Renal cortical epithelial cell (primary cell): ENCODE data around the gene UAP1. TPM values are rescaled to one million over a fixed set of nuclear protein-coding genes. Genes with fewer than 3 reads are reported as not detected.
A peak's percentile ranks its signal among the peaks of the same experiment; 100 is the strongest.

Experiments
- DNase-seq: peaks from one replicate; pipeline ENCODE4 v3.0.0-alpha.2; 2011; ENCODE audit warnings: low read depth
- total RNA-seq: library from RNA; depleted of rRNA; stranded (reverse); fragments of >200 nt; gene quantifications from 2 replicates; pipeline ENCODE4 v1.2.3, GENCODE V29; 2014

UAP1 gene
- total RNA-seq, result 55.3 and 155 TPM in 2 replicates

GRCh38 chr1:162561616-162562469 is at the start of gene UAP1:
Gene UAP1 (plus strand): TSS chr1:162561722. CDS start chr1:162566069, 4,347 bp downstream.
- DNase-seq, result no peak

GRCh38 chr1:162527314-162527713 is 34.2 kb upstream of the UAP1 start:
- no peak for DNase-seq

GRCh38 chr1:162530307-162530987 is 31.1 kb upstream of the UAP1 start:
- no peak for DNase-seq

- no peak for DNase-seq
Measured at GRCh38 chr1:162530988-162531319, 30.6 kb upstream of the UAP1 start.

- no peak for DNase-seq
Measured at GRCh38 chr1:162535501-162535900, 26.0 kb upstream of the UAP1 start.

- DNase-seq, result peak; percentile 7
Measured at GRCh38 chr1:162536511-162536910, 25.0 kb upstream of the UAP1 start.

GRCh38 chr1:162537216-162537615 is 24.3 kb upstream of the UAP1 start:
- DNase-seq, result no peak

GRCh38 chr1:162538815-162539431 is 22.6 kb upstream of the UAP1 start:
- peak; percentile 74 for DNase-seq

GRCh38 chr1:162541619-162542141 is 19.8 kb upstream of the UAP1 start:
- DNase-seq, result peak; percentile 84

GRCh38 chr1:162543228-162543627 is 18.3 kb upstream of the UAP1 start:
- no peak for DNase-seq

- no peak for DNase-seq
Measured at GRCh38 chr1:162548170-162548569, 13.4 kb upstream of the UAP1 start.

- no peak for DNase-seq
Measured at GRCh38 chr1:162549001-162549400, 12.5 kb upstream of the UAP1 start.

GRCh38 chr1:162550925-162551324 is 10.6 kb upstream of the UAP1 start:
- no peak for DNase-seq

GRCh38 chr1:162551969-162552683 is 9.4 kb upstream of the UAP1 start:
- no peak for DNase-seq

- no peak for DNase-seq
Measured at GRCh38 chr1:162552684-162553252, 8.8 kb upstream of the UAP1 start.

- DNase-seq, result no peak
Measured at GRCh38 chr1:162554258-162554657, 7.3 kb upstream of the UAP1 start.

GRCh38 chr1:162557536-162557935 is 4.0 kb upstream of the UAP1 start:
- no peak for DNase-seq

- no peak for DNase-seq
Measured at GRCh38 chr1:162560303-162561036, 1.1 kb upstream of the UAP1 start.

GRCh38 chr1:162561037-162561615 is 396 bp upstream of the UAP1 start:
- peak; percentile 84 for DNase-seq

- peak; percentile 32 for DNase-seq
Measured at GRCh38 chr1:162562470-162562828, 927 bp downstream of the UAP1 start.
